ENCODE results near the gene BSN. TPM values are rescaled to one million over a fixed set of nuclear protein-coding genes. Genes with fewer than 3 reads are reported as not detected.

The BSN gene
- total RNA-seq, 1 experiment from 2014 or later = 0.28 TPM

GRCh38 chr3:49665822-49666519 lies 111.7 kb downstream of the BSN start:
- TF ChIP-seq EZH2 (IDR thresholded peaks at IDR 0.05; ENCODE audit: low read depth) (no peak), CTCF (conservative IDR thresholded peaks at IDR 0.05) (no peak)
- no TSS peak for BruUV-seq (replicated peaks)
- H3K9me2 ChIP-seq (ENCODE audit: insufficient read depth) = no peaks in the 10 kb centered on the region
- ChIA-PET CTCF (interaction anchor here (0.8 kb wide), 1 partner anchor 126 kb away, joined by 3 read pairs; no protein-coding TSS in a partner anchor), POLR2A (ENCODE audit: unreplicated experiment) (interaction anchor here (0.6 kb wide), 1 partner anchor 302 kb away, joined by 4 read pairs; no protein-coding TSS in a partner anchor)
- H3K4me2 ChIP-seq = no peak overlapping the region
- intact Hi-C loops (cut with micrococcal nuclease; ENCODE audit: unreplicated experiment) = no loop called here
- no peaks in the 10 kb centered on the region for H3K27me3 ChIP-seq (ENCODE audit: insufficient read depth, low read depth)
- H4K20me1 ChIP-seq (ENCODE audit: insufficient read depth) = 0 out of 2 replicates have a peak, but pooled peaks cover 2% of the 10 kb centered on the region
- H2AFZ ChIP-seq = no peak overlapping the region
- peaks cover 10% of the 10 kb centered on the region for H3F3A ChIP-seq (ENCODE audit: insufficient read depth, low read depth)
- no peak overlapping the region for H3K4me3 ChIP-seq
- no peak for DNase-seq
- H3K4me1 ChIP-seq (replicated peaks; ENCODE audit: insufficient read depth) = peaks cover 13% of the 10 kb centered on the region
- no peaks in the 10 kb centered on the region for H3K9me3 ChIP-seq (ENCODE audit: insufficient read depth, low read depth)
- no peaks in the 10 kb centered on the region for H3K36me3 ChIP-seq (ENCODE audit: low read depth)
- no peak overlapping the region for H3K27ac ChIP-seq
- no peaks in the 10 kb centered on the region for H3K79me2 ChIP-seq (ENCODE audit: low read depth)

GRCh38 chr3:49666592-49666991 lies 112.3 kb downstream of the BSN start:
- Histone ChIP-seq H2AFZ (no peak overlapping the region), H3F3A (ENCODE audit: insufficient read depth, low read depth) (peaks cover 10% of the 10 kb centered on the region), H3K4me1 (replicated peaks; ENCODE audit: insufficient read depth) (peaks cover 13% of the 10 kb centered on the region), H3K4me2 (no peak overlapping the region), H3K79me2 (ENCODE audit: low read depth) (no peaks in the 10 kb centered on the region), H4K20me1 (ENCODE audit: insufficient read depth) (peaks cover 7% of the 10 kb centered on the region; the same call in 1 of the 2 replicates), H3K36me3 (ENCODE audit: low read depth) (no peaks in the 10 kb centered on the region), H3K9me3 (ENCODE audit: insufficient read depth, low read depth) (no peaks in the 10 kb centered on the region), H3K4me3 (no peak overlapping the region), H3K27me3 (ENCODE audit: insufficient read depth, low read depth) (no peaks in the 10 kb centered on the region), H3K9me2 (ENCODE audit: insufficient read depth) (no peaks in the 10 kb centered on the region), H3K27ac (no peak overlapping the region)
- ChIA-PET POLR2A (ENCODE audit: unreplicated experiment) (interaction anchor here (0.6 kb wide), 1 partner anchor 302 kb away, joined by 4 read pairs; no protein-coding TSS in a partner anchor), CTCF (no interaction called here)
- intact Hi-C loops (cut with micrococcal nuclease; ENCODE audit: unreplicated experiment) = no loop called here
- no TSS peak for BruUV-seq (replicated peaks)
- TF ChIP-seq CTCF (conservative IDR thresholded peaks at IDR 0.05) = no peak
- no peak for TF ChIP-seq EZH2 (IDR thresholded peaks at IDR 0.05; ENCODE audit: low read depth)
- no peak for DNase-seq

GRCh38 chr3:49667701-49668413 lies 113.6 kb downstream of the BSN start:
- H3K4me2 ChIP-seq = no peak overlapping the region
- H3K9me3 ChIP-seq (ENCODE audit: insufficient read depth, low read depth) = no peaks in the 10 kb centered on the region
- peaks cover 7% of the 10 kb centered on the region; the same call in 1 of the 2 replicates for H4K20me1 ChIP-seq (ENCODE audit: insufficient read depth)
- H3F3A ChIP-seq (ENCODE audit: insufficient read depth, low read depth) = peaks cover 14% of the 10 kb centered on the region
- no peak for DNase-seq
- no peaks in the 10 kb centered on the region for H3K27me3 ChIP-seq (ENCODE audit: insufficient read depth, low read depth)
- TF ChIP-seq CTCF (conservative IDR thresholded peaks at IDR 0.05) (no peak), EZH2 (IDR thresholded peaks at IDR 0.05; ENCODE audit: low read depth) (no peak)
- peaks cover 6% of the 10 kb centered on the region; the same call in 1 of the 2 replicates for H3K79me2 ChIP-seq (ENCODE audit: low read depth)
- H3K4me3 ChIP-seq = no peak overlapping the region
- H3K27ac ChIP-seq = no peak overlapping the region
- ChIA-PET POLR2A (ENCODE audit: unreplicated experiment) (no interaction called here), CTCF (no interaction called here)
- peaks cover 21% of the 10 kb centered on the region for H3K4me1 ChIP-seq (replicated peaks; ENCODE audit: insufficient read depth)
- H2AFZ ChIP-seq = no peak overlapping the region
- intact Hi-C loops (cut with micrococcal nuclease; ENCODE audit: unreplicated experiment) = no loop called here
- H3K9me2 ChIP-seq (ENCODE audit: insufficient read depth) = no peaks in the 10 kb centered on the region
- no peaks in the 10 kb centered on the region for H3K36me3 ChIP-seq (ENCODE audit: low read depth)
- BruUV-seq (replicated peaks) = no TSS peak
